IPS DF 6.9 (cell line): Measurements from ENCODE around the gene STEAP4.

Experiments
- DNase-seq: peaks from one replicate; pipeline ENCODE4 v3.0.0-alpha.2; 2013; ENCODE audit warnings: low read depth, low spot score
- H3K27ac ChIP-seq: one replicate; pipeline ENCODE4 v1.5.1; 2013; ENCODE audit warnings: low read length, control low read depth
- H3K27me3 ChIP-seq: 2 replicates; pipeline ENCODE4 v1.6.1; 2013; ENCODE audit warnings: mild to moderate bottlenecking, low read length; ENCODE audit not compliant: control insufficient read depth, insufficient read depth
- H3K36me3 ChIP-seq: 2 replicates; pipeline ENCODE4 v1.6.1; 2013; ENCODE audit warnings: low read length; ENCODE audit not compliant: control insufficient read depth, insufficient read depth
- H3K4me1 ChIP-seq: 2 replicates; pipeline ENCODE4 v1.6.1; 2013; ENCODE audit warnings: low read length; ENCODE audit not compliant: control insufficient read depth, insufficient read depth
- H3K4me3 ChIP-seq: 2 replicates; pipeline ENCODE4 v1.5.1; 2013; ENCODE audit warnings: mild to moderate bottlenecking, low read length
- H3K9me3 ChIP-seq: 2 replicates; pipeline ENCODE4 v1.6.1; 2013; ENCODE audit warnings: low read length, inconsistent platforms; ENCODE audit not compliant: control insufficient read depth, insufficient read depth
- WGBS: extraction: QIAGEN DNeasy Blood & Tissue Kit; methylation state at CpG from one replicate; pipeline ENCODE4 v1.1.7; 2013; ENCODE audit warnings: mixed read lengths, missing lambda C conversion rate; ENCODE audit not compliant: insufficient read length, insufficient coverage; 5-methylcytosine and 5-hydroxymethylcytosine counted together

Gene STEAP4

DNA sequence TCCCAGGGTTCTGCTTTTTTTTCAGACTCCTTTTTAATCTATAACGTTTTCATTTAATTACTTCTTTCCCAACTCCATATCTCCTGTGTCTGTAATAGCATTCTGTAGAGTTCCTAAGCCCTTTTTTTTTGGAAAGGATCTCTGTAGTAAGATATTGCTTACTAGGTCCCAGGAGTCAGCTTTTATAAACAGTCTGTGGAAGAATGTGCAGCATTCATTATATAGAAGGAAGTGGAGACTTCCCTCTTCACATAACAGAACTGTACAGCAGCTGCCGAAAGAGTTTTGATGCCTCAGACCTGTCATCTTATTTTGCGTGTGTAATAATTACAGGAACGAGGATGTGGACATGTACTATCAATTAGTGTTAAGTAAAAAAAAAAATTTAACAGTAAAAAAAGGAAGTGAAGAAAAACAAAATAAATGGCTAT, 7.4 kb upstream of the STEAP4 start:
- 100% methylated on average over 1 of the region's 4 CpGs for WGBS
- Histone ChIP-seq H3K36me3 (no peaks in the 10 kb centered on the region), H3K4me1 (no peaks in the 10 kb centered on the region), H3K9me3 (no peaks in the 10 kb centered on the region), H3K27ac (no peak overlapping the region), H3K4me3 (no peak overlapping the region), H3K27me3 (no peaks in the 10 kb centered on the region)
- no peak for DNase-seq

DNA sequence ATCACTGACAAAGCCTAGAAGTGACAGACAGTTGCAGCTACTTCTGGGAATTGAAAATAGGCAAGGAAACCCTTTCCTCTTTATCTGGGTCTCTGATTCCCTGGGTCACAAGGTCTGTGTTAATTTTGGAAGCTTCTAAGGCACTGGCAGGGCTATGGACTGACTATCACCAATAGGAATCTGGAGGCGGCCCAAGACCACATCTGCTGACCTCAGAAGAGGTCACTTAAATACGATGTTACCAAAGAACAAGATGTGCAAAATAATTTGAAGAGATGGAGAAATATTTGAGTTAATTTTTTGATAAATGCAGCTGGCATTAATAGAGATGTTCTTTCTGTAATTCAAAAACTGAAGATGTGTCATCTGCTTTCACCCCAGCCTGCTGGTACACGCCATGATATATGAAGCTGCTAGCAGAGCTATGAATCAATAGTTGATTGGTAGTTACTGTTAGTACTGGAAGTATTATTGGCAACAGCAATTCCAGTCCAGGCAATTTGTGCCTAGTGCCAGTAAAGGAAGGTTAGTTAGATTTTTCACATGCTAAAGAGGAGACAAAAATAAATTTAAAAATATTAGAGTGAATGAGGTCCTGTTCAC, 5.5 kb upstream of the STEAP4 start:
- no peak overlapping the region for H3K4me3 ChIP-seq
- WGBS, result no CpG with 5 or more reads among the region's 3 CpGs
- H3K36me3 ChIP-seq, result no peaks in the 10 kb centered on the region
- no peaks in the 10 kb centered on the region for H3K9me3 ChIP-seq
- DNase-seq, result no peak
- H3K27me3 ChIP-seq, result no peaks in the 10 kb centered on the region; the same call in 1 of the 2 replicates
- H3K27ac ChIP-seq, result no peak overlapping the region
- H3K4me1 ChIP-seq, result no peaks in the 10 kb centered on the region

DNA sequence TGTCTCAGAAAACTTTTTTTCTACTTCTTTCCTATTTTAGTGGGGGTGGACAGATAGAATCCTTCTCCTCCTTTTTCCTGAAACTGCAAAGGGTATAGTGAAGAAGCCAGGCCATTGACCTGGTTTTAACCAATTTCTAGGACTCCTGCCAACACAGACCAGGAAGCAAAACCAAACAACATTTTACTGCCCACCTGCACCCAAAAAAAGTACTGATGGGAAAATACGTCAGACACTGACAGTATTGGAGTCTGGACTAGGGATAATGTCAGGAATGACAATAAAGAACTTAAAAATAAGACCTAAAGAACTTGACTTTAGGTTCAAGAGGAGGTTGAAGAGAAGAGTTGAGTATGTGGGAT, 5.0 kb upstream of the STEAP4 start:
- WGBS, result no CpG with 5 or more reads among the region's 1 CpG
- DNase-seq, result no peak
- no peaks in the 10 kb centered on the region for H3K36me3 ChIP-seq
- no peak overlapping the region for H3K4me3 ChIP-seq
- no peaks in the 10 kb centered on the region for H3K9me3 ChIP-seq
- no peaks in the 10 kb centered on the region for H3K4me1 ChIP-seq
- no peaks in the 10 kb centered on the region; the same call in 1 of the 2 replicates for H3K27me3 ChIP-seq
- H3K27ac ChIP-seq, result no peak overlapping the region

DNA sequence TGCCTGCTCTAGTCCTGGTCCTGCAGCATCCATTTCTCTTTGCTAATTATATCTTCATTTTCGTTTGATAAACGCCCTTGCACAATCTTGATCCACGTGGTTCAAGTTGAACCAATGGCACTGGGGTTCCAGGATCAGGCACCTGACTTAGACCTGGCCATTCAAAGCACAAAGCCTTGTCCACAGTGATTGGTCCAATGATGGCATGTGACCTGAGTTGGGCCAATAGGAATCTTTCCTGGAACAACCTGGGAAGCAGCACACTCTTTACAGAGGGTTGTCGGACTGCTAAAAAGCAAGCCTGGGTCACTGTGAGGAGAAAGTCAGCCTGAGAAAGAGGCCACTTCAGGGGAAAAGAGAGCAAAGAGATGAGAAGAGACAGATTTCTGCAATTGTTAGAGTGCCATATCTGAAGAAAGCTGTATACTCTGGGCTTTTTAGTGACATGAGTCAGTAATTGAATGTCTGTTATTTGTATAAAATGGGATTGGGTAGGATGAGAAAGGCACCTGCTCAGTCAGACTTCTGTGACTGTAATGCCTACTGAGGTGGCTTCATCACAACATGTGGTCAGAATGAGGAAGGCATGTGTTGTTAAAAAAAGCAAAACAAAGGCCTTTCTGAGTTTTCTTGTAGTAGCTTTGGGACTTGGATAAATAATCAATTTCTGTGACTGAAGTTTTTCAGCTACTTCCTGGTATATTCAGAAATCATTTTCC, 4.4 kb upstream of the STEAP4 start:
- no CpG with 5 or more reads among the region's 4 CpGs for WGBS
- Histone ChIP-seq H3K9me3 (no peaks in the 10 kb centered on the region), H3K27me3 (no peaks in the 10 kb centered on the region; the same call in 1 of the 2 replicates), H3K4me3 (no peak overlapping the region), H3K36me3 (no peaks in the 10 kb centered on the region), H3K27ac (no peak overlapping the region), H3K4me1 (no peaks in the 10 kb centered on the region)
- no peak for DNase-seq

DNA sequence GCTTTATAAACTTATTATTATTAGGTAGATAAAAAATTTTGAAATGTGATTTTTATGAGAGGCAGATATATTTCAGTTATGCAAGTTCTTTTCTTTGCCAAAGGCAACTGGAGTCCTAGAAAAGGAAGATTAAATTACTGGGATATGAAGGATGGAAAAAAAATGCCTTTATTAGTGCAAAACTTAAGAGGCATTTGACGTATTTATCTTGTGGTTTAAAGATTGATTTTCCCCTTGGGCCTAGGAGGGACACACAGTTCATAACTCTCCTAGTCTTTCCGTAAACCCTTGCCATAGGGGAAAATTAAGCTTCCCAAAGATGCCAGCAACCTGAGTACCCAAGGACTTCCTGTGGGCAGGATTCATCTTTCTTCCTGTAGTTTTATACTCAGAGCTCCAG, 3.1 kb upstream of the STEAP4 start:
- no peaks in the 10 kb centered on the region for H3K9me3 ChIP-seq
- H3K27ac ChIP-seq, result no peak overlapping the region
- no CpG with 5 or more reads among the region's 2 CpGs for WGBS
- DNase-seq, result no peak
- H3K4me1 ChIP-seq, result no peaks in the 10 kb centered on the region
- H3K4me3 ChIP-seq, result no peak overlapping the region
- no peaks in the 10 kb centered on the region for H3K36me3 ChIP-seq
- H3K27me3 ChIP-seq, result no peaks in the 10 kb centered on the region; the same call in 1 of the 2 replicates

DNA sequence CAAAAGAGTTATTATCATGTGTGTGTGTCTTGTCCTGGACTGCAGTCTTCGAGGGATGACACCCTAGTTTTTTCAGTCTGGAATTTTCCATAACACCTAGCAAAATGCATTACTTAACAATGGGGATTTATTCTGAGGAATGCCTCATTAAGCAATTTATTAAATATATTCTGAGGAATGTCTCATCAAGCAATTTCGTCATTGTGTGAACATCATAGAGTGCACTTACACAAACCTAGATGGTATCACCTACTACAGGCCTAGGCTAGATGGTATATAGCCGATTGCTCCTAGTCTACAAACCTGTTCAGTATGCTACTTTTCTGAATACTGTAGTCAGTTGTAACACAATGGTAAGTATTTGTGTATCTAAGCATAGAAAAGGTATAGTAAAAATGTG, 1.1 kb upstream of the STEAP4 start:
- no peaks in the 10 kb centered on the region for H3K9me3 ChIP-seq
- H3K36me3 ChIP-seq, result no peaks in the 10 kb centered on the region
- H3K4me1 ChIP-seq, result no peaks in the 10 kb centered on the region
- H3K4me3 ChIP-seq, result no peak overlapping the region
- no peak overlapping the region for H3K27ac ChIP-seq
- WGBS, result no CpG with 5 or more reads among the region's 3 CpGs
- no peaks in the 10 kb centered on the region; the same call in 1 of the 2 replicates for H3K27me3 ChIP-seq
- no peak for DNase-seq

DNA sequence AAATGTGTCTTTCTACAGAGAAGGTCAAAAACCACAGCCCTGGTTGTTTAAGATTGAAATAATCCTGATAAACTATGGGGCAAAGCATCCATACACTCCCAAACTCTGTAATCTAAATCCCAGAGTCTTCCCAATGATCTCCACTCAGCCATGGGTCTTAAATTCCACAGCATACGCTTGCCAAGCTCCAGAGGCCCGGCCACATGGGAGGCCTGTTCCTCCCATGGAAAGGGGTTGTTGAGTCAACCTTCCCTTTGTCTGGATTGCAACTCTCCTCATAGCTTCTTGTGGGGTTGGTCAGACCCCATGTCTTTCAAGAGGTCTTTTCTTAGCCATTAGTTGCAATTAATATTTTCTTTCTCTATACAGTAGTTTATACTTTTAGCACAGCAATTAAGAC, 718 bp upstream of the STEAP4 start:
- H3K36me3 ChIP-seq, result no peaks in the 10 kb centered on the region
- no peaks in the 10 kb centered on the region; the same call in 1 of the 2 replicates for H3K27me3 ChIP-seq
- no peaks in the 10 kb centered on the region for H3K4me1 ChIP-seq
- no peaks in the 10 kb centered on the region for H3K9me3 ChIP-seq
- H3K4me3 ChIP-seq, result no peak overlapping the region
- no CpG with 5 or more reads among the region's 2 CpGs for WGBS
- H3K27ac ChIP-seq, result no peak overlapping the region
- no peak for DNase-seq

DNA sequence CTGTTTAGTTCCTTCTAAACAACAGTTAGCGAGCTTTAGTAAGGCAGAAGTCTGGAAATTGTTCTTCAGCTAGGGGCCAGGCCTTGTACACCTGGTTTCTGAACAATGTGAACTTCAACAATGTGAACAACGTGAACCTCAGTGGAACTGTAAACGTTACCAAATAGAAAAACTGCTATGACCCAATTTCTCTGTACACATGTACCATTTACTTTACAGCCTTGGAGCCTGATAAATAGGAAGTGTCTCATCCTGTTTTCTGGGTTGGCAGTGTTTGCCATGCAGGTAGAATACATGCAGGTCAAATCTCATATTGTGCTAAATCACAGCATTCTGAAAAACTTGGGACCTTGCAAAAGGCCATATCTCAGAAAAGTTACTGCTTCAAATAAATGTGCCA, 1.6 kb downstream of the STEAP4 start:
- no peaks in the 10 kb centered on the region for H3K9me3 ChIP-seq
- H3K27me3 ChIP-seq, result no peaks in the 10 kb centered on the region; the same call in 1 of the 2 replicates
- H3K4me3 ChIP-seq, result no peak overlapping the region
- no peaks in the 10 kb centered on the region for H3K36me3 ChIP-seq
- no CpG with 5 or more reads among the region's 3 CpGs for WGBS
- no peak for DNase-seq
- no peak overlapping the region for H3K27ac ChIP-seq
- H3K4me1 ChIP-seq, result no peaks in the 10 kb centered on the region

DNA sequence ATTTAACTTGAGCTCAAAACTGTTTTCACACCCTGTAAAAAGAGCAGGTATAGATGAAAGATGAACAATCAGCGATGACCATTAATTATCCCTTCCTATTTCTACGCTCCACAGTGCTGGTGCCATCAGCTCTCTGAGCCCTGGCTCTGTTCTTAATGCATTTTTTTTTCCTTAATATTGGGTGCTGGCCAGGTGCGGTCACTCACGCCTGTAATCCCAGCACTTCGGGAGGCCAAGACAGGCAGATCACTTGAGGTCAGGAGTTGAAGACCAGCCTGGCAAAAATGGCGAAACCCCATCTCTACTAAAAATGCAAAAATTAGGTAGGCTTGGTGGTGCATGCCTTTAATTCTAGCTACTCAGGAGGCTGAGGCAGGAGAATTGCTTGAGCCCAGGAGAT, 4.2 kb downstream of the STEAP4 start:
- Histone ChIP-seq H3K36me3 (no peaks in the 10 kb centered on the region), H3K27me3 (no peaks in the 10 kb centered on the region; the same call in 1 of the 2 replicates), H3K9me3 (no peaks in the 10 kb centered on the region; the same call in 1 of the 2 replicates), H3K27ac (no peak overlapping the region), H3K4me1 (no peaks in the 10 kb centered on the region), H3K4me3 (no peak overlapping the region)
- no CpG with 5 or more reads among the region's 6 CpGs for WGBS
- no peak for DNase-seq

DNA sequence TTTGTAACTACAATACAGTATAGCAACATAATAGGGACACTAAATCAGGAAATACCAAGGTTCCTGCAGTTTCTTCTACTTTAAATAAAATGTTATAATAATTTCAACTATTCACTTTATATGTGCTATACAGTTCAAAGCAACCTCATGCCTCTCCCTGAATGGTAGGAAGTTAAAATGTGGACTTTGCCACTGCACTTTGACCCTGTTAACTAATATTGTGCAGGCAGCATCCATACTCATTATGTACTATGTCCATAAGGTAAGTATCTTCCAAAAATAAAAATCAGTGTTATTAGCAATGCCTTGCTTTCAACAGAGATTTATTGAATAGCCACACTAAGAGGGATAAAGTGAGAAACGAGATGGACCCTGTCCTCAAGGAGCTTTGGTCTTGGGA, 4.8 kb downstream of the STEAP4 start:
- Histone ChIP-seq H3K9me3 (no peaks in the 10 kb centered on the region; the same call in 1 of the 2 replicates), H3K36me3 (no peaks in the 10 kb centered on the region), H3K27ac (no peak overlapping the region), H3K4me3 (no peak overlapping the region), H3K4me1 (no peaks in the 10 kb centered on the region), H3K27me3 (no peaks in the 10 kb centered on the region; the same call in 1 of the 2 replicates)
- DNase-seq, result no peak
- WGBS, result no CpG with 5 or more reads among the region's 1 CpG
